KMS-11 (cell line): ENCODE data around the gene ST6GALNAC4.

Experiments used
- H2AFZ ChIP-seq: fragments of 200-600 bp; sonication (generic); 2 replicates; pipeline ENCODE4 v1.6.1; 2016; ENCODE audit warnings: antibody characterized with exemption, mixed run types, low read depth
- H3K27ac ChIP-seq: fragments of 200-600 bp; sonication (generic); 2 replicates; pipeline ENCODE4 v1.6.1; 2016; ENCODE audit warnings: mild to moderate bottlenecking, mixed run types
- H3K27me3 ChIP-seq: fragments of 200-600 bp; sonication (generic); 2 replicates; pipeline ENCODE4 v1.6.1; 2017; ENCODE audit warnings: mild to moderate bottlenecking, low read depth, mixed run types, moderate library complexity; ENCODE audit not compliant: insufficient read depth
- H3K36me3 ChIP-seq: fragments of 200-600 bp; sonication (generic); 2 replicates; pipeline ENCODE4 v1.6.1; 2017; ENCODE audit warnings: mild to moderate bottlenecking, mixed run types; ENCODE audit not compliant: insufficient read depth
- H3K4me1 ChIP-seq: fragments of 200-600 bp; sonication (generic); 2 replicates; pipeline ENCODE4 v1.6.1; 2016; ENCODE audit warnings: mild to moderate bottlenecking, low read depth, mixed run types; ENCODE audit not compliant: poor library complexity, severe bottlenecking
- H3K4me2 ChIP-seq: fragments of 200-600 bp; sonication (generic); 2 replicates; pipeline ENCODE4 v1.7.0; 2016; ENCODE audit warnings: mild to moderate bottlenecking, mixed run types
- H3K4me3 ChIP-seq: fragments of 200-600 bp; sonication (generic); IDR thresholded peaks from 2 replicates; pipeline ENCODE4 v1.6.1; 2017; ENCODE audit warnings: low read depth, low read length, mixed read lengths; ENCODE audit not compliant: insufficient read depth
- H3K79me2 ChIP-seq: fragments of 200-600 bp; sonication (generic); 2 replicates; pipeline ENCODE4 v1.6.1; 2016; ENCODE audit warnings: low read depth, mixed run types; ENCODE audit not compliant: insufficient read depth
- H3K9ac ChIP-seq: fragments of 200-600 bp; sonication (generic); 2 replicates; pipeline ENCODE4 v1.6.1; 2016; ENCODE audit warnings: mild to moderate bottlenecking, mixed run types
- H4K20me1 ChIP-seq: fragments of 200-600 bp; sonication (generic); 2 replicates; pipeline ENCODE4 v1.6.1; 2016; ENCODE audit warnings: mild to moderate bottlenecking, mixed run types; ENCODE audit not compliant: insufficient read depth
- CTCF ChIP-seq: fragments of 200-600 bp; sonication (generic); conservative IDR thresholded peaks from 2 replicates; pipeline ENCODE4 v1.6.1; 2017; ENCODE audit warnings: low read depth, mild to moderate bottlenecking, antibody characterized with exemption, low read length, moderate library complexity, mixed read lengths

ST6GALNAC4 gene

GRCh38 chr9:127915801-127916719, 781 bp downstream of the ST6GALNAC4 start:
- Histone ChIP-seq H3K27me3 (no peaks in the 10 kb centered on the region), H3K36me3 (peaks cover 9% of the 10 kb centered on the region; the same call in 1 of the 2 replicates), H3K4me3 (no peak overlapping the region), H3K4me2 (peak overlapping the region; percentile 97), H3K27ac (peak overlapping the region; percentile 97), H3K4me1 (peaks cover 81% of the 10 kb centered on the region), H4K20me1 (no peaks in the 10 kb centered on the region), H3K9ac (peak overlapping the region; percentile 97), H3K79me2 (peaks cover 64% of the 10 kb centered on the region), H2AFZ (no peak overlapping the region)
- no peak for TF ChIP-seq CTCF

GRCh38 chr9:127915325-127915752, 1.5 kb downstream of the ST6GALNAC4 start:
- no peak overlapping the region for H3K4me3 ChIP-seq
- no peak for TF ChIP-seq CTCF
- no peak overlapping the region for H2AFZ ChIP-seq
- peak overlapping the region; percentile 97 for H3K9ac ChIP-seq
- peak overlapping the region; percentile 97 for H3K4me2 ChIP-seq
- H4K20me1 ChIP-seq, result no peaks in the 10 kb centered on the region
- H3K4me1 ChIP-seq, result peaks cover 81% of the 10 kb centered on the region
- peak overlapping the region; percentile 97 for H3K27ac ChIP-seq
- no peaks in the 10 kb centered on the region for H3K27me3 ChIP-seq
- peaks cover 70% of the 10 kb centered on the region for H3K79me2 ChIP-seq
- peaks cover 9% of the 10 kb centered on the region; the same call in 1 of the 2 replicates for H3K36me3 ChIP-seq

DNA sequence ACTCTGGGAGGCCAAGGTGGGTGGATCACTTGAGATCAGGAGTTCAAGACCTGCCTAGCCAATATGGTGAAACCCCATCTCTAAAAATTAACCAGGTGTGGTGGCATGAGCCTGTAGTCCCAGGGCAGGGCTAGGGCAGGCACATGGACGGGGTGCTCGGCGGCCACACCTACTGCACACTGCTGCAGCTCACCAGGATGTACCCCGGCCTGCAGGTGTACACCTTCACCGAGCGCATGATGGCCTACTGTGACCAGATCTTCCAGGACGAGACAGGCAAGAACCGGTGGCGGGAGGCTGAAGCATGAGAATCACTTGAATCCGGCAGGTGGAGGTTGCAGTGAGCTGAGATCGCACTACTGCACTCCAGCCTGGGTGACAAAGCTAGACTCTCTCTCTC, 3.2 kb downstream of the ST6GALNAC4 start:
- no peak overlapping the region for H3K4me3 ChIP-seq
- no peaks in the 10 kb centered on the region for H4K20me1 ChIP-seq
- no peaks in the 10 kb centered on the region for H3K27me3 ChIP-seq
- peaks cover 14% of the 10 kb centered on the region; the same call in 1 of the 2 replicates for H3K36me3 ChIP-seq
- no peak for TF ChIP-seq CTCF
- peak overlapping the region; percentile 97; the same call in 1 of the 2 replicates for H3K27ac ChIP-seq
- no peak overlapping the region; the same call in 1 of the 2 replicates for H3K9ac ChIP-seq
- H2AFZ ChIP-seq, result no peak overlapping the region
- peaks cover 74% of the 10 kb centered on the region for H3K4me1 ChIP-seq
- peak overlapping the region; percentile 97 for H3K4me2 ChIP-seq
- H3K79me2 ChIP-seq, result peaks cover 73% of the 10 kb centered on the region

- Histone ChIP-seq H3K79me2 (peaks cover 65% of the 10 kb centered on the region), H3K36me3 (peaks cover 14% of the 10 kb centered on the region; the same call in 1 of the 2 replicates), H3K27me3 (no peaks in the 10 kb centered on the region), H3K9ac (peak overlapping the region; percentile 4; the same call in 1 of the 2 replicates), H3K4me1 (peaks cover 66% of the 10 kb centered on the region), H3K4me2 (peak overlapping the region; percentile 64), H2AFZ (no peak overlapping the region), H4K20me1 (no peaks in the 10 kb centered on the region), H3K27ac (peak overlapping the region; percentile 97), H3K4me3 (no peak overlapping the region)
- no peak for TF ChIP-seq CTCF
Measured at GRCh38 chr9:127912882-127913281, 4.0 kb downstream of the ST6GALNAC4 start.
